OCI-LY1 (cell line): ENCODE measurements around the gene CHPF2.

Source experiments
- H2AFZ ChIP-seq: fragments of 200-600 bp; sonication (generic), shearing (Covaris generic); 2 replicates; pipeline ENCODE4 v1.6.0; 2014; ENCODE audit warnings: antibody characterized with exemption, mild to moderate bottlenecking, low read length
- H3F3A ChIP-seq: fragments of 200-600 bp; sonication (generic), shearing (Covaris generic); 2 replicates; pipeline ENCODE4 v1.6.0; 2014; ENCODE audit warnings: mild to moderate bottlenecking, antibody characterized with exemption, low read length, moderate library complexity; ENCODE audit not compliant: insufficient read depth
- H3K27ac ChIP-seq: fragments of 200-600 bp; sonication (generic); 2 replicates; pipeline ENCODE4 v1.5.1; 2014; ENCODE audit warnings: low read length, mixed run types, mild to moderate bottlenecking, low read depth; ENCODE audit not compliant: poor library complexity, severe bottlenecking
- H3K27me3 ChIP-seq: fragments of 200-600 bp; sonication (generic); 2 replicates; pipeline ENCODE4 v1.6.0; 2014; ENCODE audit warnings: antibody characterized with exemption, mild to moderate bottlenecking, low read length, moderate library complexity; ENCODE audit not compliant: insufficient read depth
- H3K36me3 ChIP-seq: fragments of 200-600 bp; sonication (generic); 2 replicates; pipeline ENCODE4 v1.6.1; 2014; ENCODE audit warnings: mild to moderate bottlenecking, antibody characterized with exemption, low read length, moderate library complexity, mixed read lengths; ENCODE audit not compliant: insufficient read depth
- H3K4me1 ChIP-seq: fragments of 200-600 bp; sonication (generic); 2 replicates; pipeline ENCODE4 v1.5.1; 2014; ENCODE audit warnings: mild to moderate bottlenecking, low read length, moderate library complexity; ENCODE audit not compliant: insufficient read depth, severe bottlenecking
- H3K4me2 ChIP-seq: fragments of 200-600 bp; sonication (generic), shearing (Covaris generic); 2 replicates; pipeline ENCODE4 v1.6.1; 2014; ENCODE audit warnings: low read length
- H3K4me3 ChIP-seq: fragments of 200-600 bp; sonication (generic); 2 replicates; pipeline ENCODE4 v1.5.1; 2014; ENCODE audit warnings: low read length, low read depth, mild to moderate bottlenecking, mixed read lengths; ENCODE audit not compliant: poor library complexity, severe bottlenecking
- H3K79me2 ChIP-seq: fragments of 200-600 bp; shearing (Covaris generic); 2 replicates; pipeline ENCODE4 v1.6.1; 2016; ENCODE audit warnings: mixed run types, low read length, mixed read lengths; ENCODE audit not compliant: insufficient read depth
- H3K9ac ChIP-seq: fragments of 200-600 bp; sonication (generic), shearing (Covaris generic); 2 replicates; pipeline ENCODE4 v1.6.1; 2014; ENCODE audit warnings: mild to moderate bottlenecking, low read length, mixed read lengths
- H3K9me2 ChIP-seq: fragments of 200-600 bp; sonication (generic), shearing (Covaris generic); 2 replicates; pipeline ENCODE4 v1.6.1; 2014; ENCODE audit warnings: low read depth, mild to moderate bottlenecking, low read length, mixed read lengths
- H3K9me3 ChIP-seq: fragments of 200-600 bp; shearing (Covaris generic); 2 replicates; pipeline ENCODE4 v1.6.1; 2014; ENCODE audit warnings: low read length, mixed read lengths
- H4K20me1 ChIP-seq: fragments of 200-600 bp; sonication (generic), shearing (Covaris generic); 2 replicates; pipeline ENCODE4 v1.6.0; 2016; ENCODE audit warnings: mild to moderate bottlenecking, low read length; ENCODE audit not compliant: insufficient read depth
- EZH2 ChIP-seq: fragments of 200-600 bp; sonication (generic), shearing (Covaris generic); IDR thresholded peaks from 2 replicates; pipeline ENCODE4 v1.8.0; 2017; ENCODE audit warnings: borderline replicate concordance, mixed run types, mild to moderate bottlenecking, antibody characterized with exemption, low read length, moderate library complexity, mixed read lengths
- TF ChIP-seq, protein P1 (sequence below): fragments of 200-600 bp; sonication (generic), shearing (Covaris generic); IDR thresholded peaks from 2 replicates; pipeline ENCODE4 v1.5.1; 2017; ENCODE audit warnings: mild to moderate bottlenecking, antibody characterized with exemption, low read length, moderate library complexity, mixed read lengths

CHPF2 gene

DNA sequence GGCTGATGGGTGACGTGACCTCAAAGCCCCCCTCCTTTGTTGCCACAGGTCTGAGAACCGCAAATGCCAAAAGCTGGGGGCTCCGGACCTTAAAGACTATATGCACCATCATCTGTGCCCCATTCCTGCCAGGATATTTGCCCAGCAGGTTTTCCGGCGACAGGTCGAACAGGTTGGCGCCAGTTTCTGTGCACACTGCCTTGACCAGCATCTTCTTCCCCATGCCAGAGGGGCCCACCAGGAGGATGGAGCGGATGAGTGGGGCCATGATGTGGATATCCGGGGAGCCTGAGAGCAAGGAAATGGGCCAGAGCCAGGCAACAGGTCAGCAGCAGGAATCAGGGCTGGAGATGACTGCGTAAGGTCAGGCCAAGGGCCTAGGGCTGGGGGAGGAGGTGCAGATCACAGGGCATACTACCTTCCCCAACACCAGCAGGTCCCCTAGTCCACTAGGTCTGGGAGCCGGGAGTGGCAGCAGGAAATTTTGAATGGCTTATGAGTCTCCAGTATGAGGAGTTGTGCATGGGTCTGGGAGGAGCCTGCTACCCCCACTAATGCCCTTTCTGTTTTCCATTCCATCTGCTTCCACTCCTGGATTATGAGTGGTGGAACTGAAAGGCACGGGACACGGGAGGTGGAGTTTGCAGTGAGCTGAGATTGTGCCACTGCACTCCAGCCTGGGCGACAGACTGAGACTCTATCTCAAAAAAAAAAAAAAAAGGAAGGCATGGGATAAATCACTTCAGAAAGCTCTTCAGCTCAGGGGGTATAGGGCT lies 38.9 kb upstream of the CHPF2 start:
- Histone ChIP-seq H3K27me3 (peaks cover 10% of the 10 kb centered on the region; the same call in 1 of the 2 replicates), H3K9me3 (no peaks in the 10 kb centered on the region)

DNA sequence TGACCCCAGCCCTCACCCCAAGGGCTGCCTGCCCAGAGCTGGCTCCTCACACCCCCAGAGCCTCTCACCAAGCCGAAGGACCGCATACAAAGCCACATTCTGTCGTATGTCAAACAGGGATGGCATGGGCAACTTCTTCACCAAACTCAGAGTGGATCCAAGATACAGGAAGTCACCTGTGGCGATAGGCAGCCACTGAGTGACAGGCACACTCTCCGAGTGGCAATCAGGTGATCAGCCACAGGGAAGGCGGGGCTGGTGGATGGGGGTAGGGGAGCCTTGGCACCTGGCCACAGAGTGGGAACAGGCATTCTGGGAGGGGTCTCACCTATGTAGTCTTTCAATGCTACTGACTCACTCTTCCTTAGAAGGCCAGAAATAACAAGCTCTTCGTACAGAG lies 38.1 kb upstream of the CHPF2 start:
- H3K36me3 ChIP-seq, result no peaks in the 10 kb centered on the region
- H3K79me2 ChIP-seq, result no peaks in the 10 kb centered on the region
- H3K9ac ChIP-seq, result no peak overlapping the region
- no peak for TF ChIP-seq EZH2
- TF ChIP-seq, protein P1, sequence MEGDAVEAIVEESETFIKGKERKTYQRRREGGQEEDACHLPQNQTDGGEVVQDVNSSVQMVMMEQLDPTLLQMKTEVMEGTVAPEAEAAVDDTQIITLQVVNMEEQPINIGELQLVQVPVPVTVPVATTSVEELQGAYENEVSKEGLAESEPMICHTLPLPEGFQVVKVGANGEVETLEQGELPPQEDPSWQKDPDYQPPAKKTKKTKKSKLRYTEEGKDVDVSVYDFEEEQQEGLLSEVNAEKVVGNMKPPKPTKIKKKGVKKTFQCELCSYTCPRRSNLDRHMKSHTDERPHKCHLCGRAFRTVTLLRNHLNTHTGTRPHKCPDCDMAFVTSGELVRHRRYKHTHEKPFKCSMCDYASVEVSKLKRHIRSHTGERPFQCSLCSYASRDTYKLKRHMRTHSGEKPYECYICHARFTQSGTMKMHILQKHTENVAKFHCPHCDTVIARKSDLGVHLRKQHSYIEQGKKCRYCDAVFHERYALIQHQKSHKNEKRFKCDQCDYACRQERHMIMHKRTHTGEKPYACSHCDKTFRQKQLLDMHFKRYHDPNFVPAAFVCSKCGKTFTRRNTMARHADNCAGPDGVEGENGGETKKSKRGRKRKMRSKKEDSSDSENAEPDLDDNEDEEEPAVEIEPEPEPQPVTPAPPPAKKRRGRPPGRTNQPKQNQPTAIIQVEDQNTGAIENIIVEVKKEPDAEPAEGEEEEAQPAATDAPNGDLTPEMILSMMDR, result no peak
- H4K20me1 ChIP-seq, result no peaks in the 10 kb centered on the region
- no peaks in the 10 kb centered on the region for H3K4me1 ChIP-seq
- no peak overlapping the region for H2AFZ ChIP-seq
- no peaks in the 10 kb centered on the region for H3K9me2 ChIP-seq
- H3K9me3 ChIP-seq, result no peaks in the 10 kb centered on the region
- no peak overlapping the region for H3K4me3 ChIP-seq
- no peak overlapping the region for H3K4me2 ChIP-seq
- H3K27ac ChIP-seq, result no peak overlapping the region
- peaks cover 10% of the 10 kb centered on the region; the same call in 1 of the 2 replicates for H3K27me3 ChIP-seq
- H3F3A ChIP-seq, result no peaks in the 10 kb centered on the region

More for the DNA sequence above, 38.9 kb upstream of the CHPF2 start:
- no peaks in the 10 kb centered on the region for H3K79me2 ChIP-seq
- H3K4me1 ChIP-seq, result no peaks in the 10 kb centered on the region
- no peak overlapping the region for H3K27ac ChIP-seq
- no peak overlapping the region for H3K9ac ChIP-seq
- H3F3A ChIP-seq, result no peaks in the 10 kb centered on the region
- H3K4me3 ChIP-seq, result no peak overlapping the region
- H2AFZ ChIP-seq, result no peak overlapping the region
- H3K9me2 ChIP-seq, result no peaks in the 10 kb centered on the region
- no peaks in the 10 kb centered on the region for H4K20me1 ChIP-seq
- no peak overlapping the region for H3K4me2 ChIP-seq
- no peaks in the 10 kb centered on the region for H3K36me3 ChIP-seq
- TF ChIP-seq EZH2, result no peak
- TF ChIP-seq, protein P1, result no peak

DNA sequence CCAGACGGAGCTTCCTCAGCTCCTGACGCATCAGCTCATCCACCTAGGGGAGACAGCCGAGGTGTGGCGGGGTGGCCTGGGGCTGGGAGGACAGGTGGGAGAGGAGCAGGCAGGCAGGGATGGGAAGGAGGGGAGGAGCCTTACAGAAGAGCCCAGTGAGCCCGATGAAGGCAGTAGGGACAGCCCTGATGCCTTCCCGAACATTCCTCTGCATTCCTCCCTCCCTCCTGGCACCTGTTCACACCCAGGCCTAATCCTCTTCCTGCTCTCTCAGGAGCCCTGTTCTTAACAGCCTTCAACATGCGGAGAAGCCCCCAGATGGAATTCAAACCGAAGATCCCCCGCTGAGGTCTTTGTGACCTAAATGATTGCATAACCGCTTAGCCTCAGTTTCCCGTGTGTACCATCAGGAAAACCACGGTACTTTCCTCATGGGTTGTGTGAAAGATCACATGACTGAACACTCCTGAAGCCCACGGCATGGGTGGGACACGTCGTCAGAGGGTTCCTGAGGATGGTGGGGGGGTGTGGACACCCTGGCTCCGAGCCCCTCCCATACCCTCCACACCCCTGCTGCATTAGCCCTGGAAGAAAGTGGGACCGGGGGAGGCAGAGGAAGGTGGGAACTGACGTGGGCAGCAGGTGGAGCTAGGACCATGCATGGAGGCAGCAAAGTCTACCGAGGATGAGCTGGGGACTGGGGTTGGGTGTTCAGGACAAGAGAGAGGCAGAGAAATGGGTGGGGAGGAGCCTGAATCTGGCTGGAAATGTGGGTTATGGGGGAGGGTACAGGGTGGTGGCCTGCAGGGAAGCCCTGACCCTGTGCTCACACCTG lies 36.5 kb upstream of the CHPF2 start:
- Histone ChIP-seq H3K4me1 (no peaks in the 10 kb centered on the region), H2AFZ (no peak overlapping the region), H3K36me3 (no peaks in the 10 kb centered on the region), H3K4me3 (no peak overlapping the region), H3K9me2 (no peaks in the 10 kb centered on the region), H4K20me1 (no peaks in the 10 kb centered on the region), H3F3A (no peaks in the 10 kb centered on the region), H3K79me2 (no peaks in the 10 kb centered on the region), H3K9me3 (no peaks in the 10 kb centered on the region), H3K4me2 (no peak overlapping the region), H3K9ac (no peak overlapping the region), H3K27me3 (peaks cover 3% of the 10 kb centered on the region; the same call in 1 of the 2 replicates), H3K27ac (no peak overlapping the region)
- no peak for TF ChIP-seq EZH2
- TF ChIP-seq, protein P1, result no peak
